SU-DHL-6 (cell line): ENCODE results near the gene ALG6.

Experiments
- CTCF ChIP-seq: fragments of 200-600 bp; sonication (generic); IDR thresholded peaks from one replicate; pipeline ENCODE4 v1.5.1; 2017; ENCODE audit warnings: antibody characterized with exemption, mild to moderate bottlenecking, low read length, moderate library complexity; ENCODE audit not compliant: insufficient read depth, poor library complexity, severe bottlenecking
- EZH2phosphoT487 ChIP-seq: fragments of 200-600 bp; sonication (generic), shearing (Covaris generic); conservative IDR thresholded peaks from 2 replicates; pipeline ENCODE4 v1.6.1; 2018; ENCODE audit warnings: mild to moderate bottlenecking, antibody characterized with exemption, low read length, moderate library complexity, mixed read lengths

GRCh38 chr1:63435161-63435560 is 67.7 kb downstream of the ALG6 start:
- TF ChIP-seq CTCF, result no peak
- TF ChIP-seq EZH2phosphoT487, result no peak
